Muscle layer of colon (tissue), 2 donors: ENCODE results near the gene SLC4A1AP.
"Not testable (repeated sequence)": the region's sequence is repeated elsewhere in the genome, so short reads cannot be mapped to it uniquely, and the experiment has no call there.

ENCODE experiments used
- H3K27ac ChIP-seq: one replicate; pipeline ENCODE4 v1.7.0; 2013; ENCODE audit warnings: low read depth, mild to moderate bottlenecking, low read length, moderate library complexity
- H3K27me3 ChIP-seq, 2 donors: one replicate each; pipeline ENCODE4 v1.7.0; 2013; ENCODE audit warnings: low read length in 2 of 2, mild to moderate bottlenecking in 2 of 2; ENCODE audit not compliant: insufficient read depth in 2 of 2, control insufficient read depth in 1 of 2
- H3K36me3 ChIP-seq: one replicate; pipeline ENCODE4 v1.7.0; 2013; ENCODE audit warnings: mild to moderate bottlenecking, low read length; ENCODE audit not compliant: insufficient read depth
- H3K4me1 ChIP-seq: one replicate; pipeline ENCODE4 v1.7.0; 2013; ENCODE audit warnings: mild to moderate bottlenecking, low read length; ENCODE audit not compliant: insufficient read depth
- H3K4me3 ChIP-seq, 2 donors: one replicate each; pipeline ENCODE4 v1.7.0; 2013; ENCODE audit warnings: low read length in 2 of 2, low read depth in 1 of 2, mild to moderate bottlenecking in 1 of 2, moderate library complexity in 1 of 2
- H3K9ac ChIP-seq: one replicate; pipeline ENCODE4 v1.7.0; 2013; ENCODE audit warnings: low read length
- H3K9me3 ChIP-seq: one replicate; pipeline ENCODE4 v1.7.0; 2013; ENCODE audit warnings: mild to moderate bottlenecking, low read length
- donor health status: abdominal sarcoma.
- donor health status: Adenocarcinoma of cecum.

The SLC4A1AP gene

GRCh38 chr2:27630257-27630656, 33.4 kb upstream of the SLC4A1AP start:
- not testable (repeated sequence) for H3K27ac ChIP-seq
- peaks cover 23% of the 10 kb centered on the region for H3K36me3 ChIP-seq

GRCh38 chr2:27634291-27634690, 29.4 kb upstream of the SLC4A1AP start:
- no peak overlapping the region for H3K27ac ChIP-seq
- H3K4me1 ChIP-seq: peaks cover 4% of the 10 kb centered on the region
- peaks cover 48% of the 10 kb centered on the region for H3K36me3 ChIP-seq
- H3K27me3 ChIP-seq: no peaks in the 10 kb centered on the region
- no peaks in the 10 kb centered on the region for H3K9me3 ChIP-seq
- H3K9ac ChIP-seq: no peak overlapping the region
- H3K4me3 ChIP-seq: no peak overlapping the region

More at GRCh38 chr2:27630257-27630656, 33.4 kb upstream of the SLC4A1AP start:
- not testable (repeated sequence) for H3K27me3 ChIP-seq, H3K4me3 ChIP-seq, H3K9ac ChIP-seq, H3K9me3 ChIP-seq
- peaks cover 12% of the 10 kb centered on the region for H3K4me1 ChIP-seq

- peaks cover 68% of the 10 kb centered on the region for H3K36me3 ChIP-seq
- H3K9me3 ChIP-seq: no peaks in the 10 kb centered on the region
- H3K27ac ChIP-seq: no peak overlapping the region
- H3K9ac ChIP-seq: no peak overlapping the region
- H3K4me3 ChIP-seq: no peak overlapping the region
- no peaks in the 10 kb centered on the region for H3K27me3 ChIP-seq
- H3K4me1 ChIP-seq: no peaks in the 10 kb centered on the region
Measured at GRCh38 chr2:27636766-27637165, 26.9 kb upstream of the SLC4A1AP start.

GRCh38 chr2:27638037-27638637, 25.6 kb upstream of the SLC4A1AP start:
- Histone ChIP-seq H3K9ac (no peak overlapping the region), H3K4me1 (no peaks in the 10 kb centered on the region), H3K9me3 (no peaks in the 10 kb centered on the region), H3K27ac (no peak overlapping the region), H3K36me3 (peaks cover 63% of the 10 kb centered on the region), H3K4me3 (no peak overlapping the region), H3K27me3 (no peaks in the 10 kb centered on the region)

GRCh38 chr2:27638709-27639108, 25.0 kb upstream of the SLC4A1AP start:
- H3K27ac ChIP-seq: no peak overlapping the region
- H3K9me3 ChIP-seq: no peaks in the 10 kb centered on the region
- H3K36me3 ChIP-seq: peaks cover 67% of the 10 kb centered on the region
- H3K27me3 ChIP-seq: no peaks in the 10 kb centered on the region
- H3K9ac ChIP-seq: no peak overlapping the region
- H3K4me3 ChIP-seq: no peak overlapping the region
- no peaks in the 10 kb centered on the region for H3K4me1 ChIP-seq

GRCh38 chr2:27640722-27641245, 22.9 kb upstream of the SLC4A1AP start:
- Histone ChIP-seq H3K4me3 (no peak overlapping the region), H3K36me3 (peaks cover 58% of the 10 kb centered on the region), H3K4me1 (no peaks in the 10 kb centered on the region), H3K27ac (no peak overlapping the region), H3K9me3 (no peaks in the 10 kb centered on the region), H3K27me3 (no peaks in the 10 kb centered on the region), H3K9ac (no peak overlapping the region)

GRCh38 chr2:27645197-27645596, 18.5 kb upstream of the SLC4A1AP start:
- H3K27me3 ChIP-seq: no peaks in the 10 kb centered on the region
- no peak overlapping the region for H3K27ac ChIP-seq
- H3K9me3 ChIP-seq: no peaks in the 10 kb centered on the region
- peaks cover 63% of the 10 kb centered on the region for H3K36me3 ChIP-seq
- H3K4me1 ChIP-seq: no peaks in the 10 kb centered on the region
- no peak overlapping the region for H3K4me3 ChIP-seq
- H3K9ac ChIP-seq: no peak overlapping the region

GRCh38 chr2:27647289-27647688, 16.4 kb upstream of the SLC4A1AP start:
- H3K9me3 ChIP-seq: no peaks in the 10 kb centered on the region
- H3K27ac ChIP-seq: no peak overlapping the region
- no peaks in the 10 kb centered on the region for H3K27me3 ChIP-seq
- H3K36me3 ChIP-seq: peaks cover 60% of the 10 kb centered on the region
- H3K4me3 ChIP-seq: no peak overlapping the region
- no peak overlapping the region for H3K9ac ChIP-seq
- no peaks in the 10 kb centered on the region for H3K4me1 ChIP-seq

GRCh38 chr2:27647737-27648136, 16.0 kb upstream of the SLC4A1AP start:
- Histone ChIP-seq H3K9me3 (no peaks in the 10 kb centered on the region), H3K36me3 (peaks cover 64% of the 10 kb centered on the region), H3K9ac (no peak overlapping the region), H3K27me3 (no peaks in the 10 kb centered on the region), H3K27ac (no peak overlapping the region), H3K4me1 (no peaks in the 10 kb centered on the region), H3K4me3 (no peak overlapping the region)

GRCh38 chr2:27651056-27651455, 12.6 kb upstream of the SLC4A1AP start:
- no peaks in the 10 kb centered on the region for H3K27me3 ChIP-seq
- H3K9me3 ChIP-seq: no peaks in the 10 kb centered on the region
- peaks cover 84% of the 10 kb centered on the region for H3K36me3 ChIP-seq
- H3K4me3 ChIP-seq: no peak overlapping the region
- no peaks in the 10 kb centered on the region for H3K4me1 ChIP-seq
- H3K27ac ChIP-seq: no peak overlapping the region
- H3K9ac ChIP-seq: no peak overlapping the region

GRCh38 chr2:27652341-27652740, 11.3 kb upstream of the SLC4A1AP start:
- Histone ChIP-seq H3K36me3 (peaks cover 86% of the 10 kb centered on the region), H3K27me3 (no peaks in the 10 kb centered on the region), H3K4me1 (no peaks in the 10 kb centered on the region), H3K4me3 (no peak overlapping the region), H3K9me3 (no peaks in the 10 kb centered on the region), H3K27ac (no peak overlapping the region), H3K9ac (no peak overlapping the region)

- Histone ChIP-seq H3K4me3 (no peak overlapping the region), H3K27ac (no peak overlapping the region), H3K9ac (no peak overlapping the region), H3K4me1 (no peaks in the 10 kb centered on the region), H3K27me3 (no peaks in the 10 kb centered on the region), H3K9me3 (no peaks in the 10 kb centered on the region), H3K36me3 (peaks cover 86% of the 10 kb centered on the region)
Measured at GRCh38 chr2:27652790-27653189, 10.9 kb upstream of the SLC4A1AP start.
